ENCODE results near the gene MBNL2. TPM values are rescaled to one million over a fixed set of nuclear protein-coding genes. Genes with fewer than 3 reads are reported as not detected.

MBNL2 gene
- total and polyA plus RNA-seq, 10 of the 15 experiments (the other 5 are each of a cell fraction or from before 2014, with no cell fraction given) = 1.6 to 9.7 (median 6.7) TPM

DNA sequence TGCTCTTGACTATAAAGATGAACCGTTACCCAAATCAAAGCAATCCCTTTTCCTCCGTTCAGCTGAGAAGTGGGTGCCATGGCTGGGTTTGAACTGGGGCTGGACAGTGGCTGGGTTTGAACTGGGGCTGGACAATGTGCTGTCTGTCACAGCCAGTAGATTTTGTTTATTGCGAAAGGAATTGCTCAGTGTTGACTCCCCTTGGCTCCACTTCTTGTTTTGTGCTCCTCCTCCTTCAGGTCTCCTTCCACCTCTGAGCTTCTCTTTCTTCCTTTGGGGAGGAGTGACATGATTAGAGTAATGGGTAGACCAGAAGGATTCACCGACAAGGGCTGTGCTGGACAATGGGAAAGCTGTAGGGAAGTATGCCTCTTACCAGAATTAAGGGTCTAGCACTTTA is 19.4 kb upstream of the MBNL2 start:
- no peak overlapping the region for H3K27ac ChIP-seq (ENCODE audit: control insufficient read depth, insufficient read depth)
- RAD21 ChIA-PET (ENCODE audit: unreplicated experiment) = no interaction called here
- H4K20me1 ChIP-seq (ENCODE audit: control insufficient read depth, insufficient read depth) = no peaks in the 10 kb centered on the region
- TF ChIP-seq, protein P1, sequence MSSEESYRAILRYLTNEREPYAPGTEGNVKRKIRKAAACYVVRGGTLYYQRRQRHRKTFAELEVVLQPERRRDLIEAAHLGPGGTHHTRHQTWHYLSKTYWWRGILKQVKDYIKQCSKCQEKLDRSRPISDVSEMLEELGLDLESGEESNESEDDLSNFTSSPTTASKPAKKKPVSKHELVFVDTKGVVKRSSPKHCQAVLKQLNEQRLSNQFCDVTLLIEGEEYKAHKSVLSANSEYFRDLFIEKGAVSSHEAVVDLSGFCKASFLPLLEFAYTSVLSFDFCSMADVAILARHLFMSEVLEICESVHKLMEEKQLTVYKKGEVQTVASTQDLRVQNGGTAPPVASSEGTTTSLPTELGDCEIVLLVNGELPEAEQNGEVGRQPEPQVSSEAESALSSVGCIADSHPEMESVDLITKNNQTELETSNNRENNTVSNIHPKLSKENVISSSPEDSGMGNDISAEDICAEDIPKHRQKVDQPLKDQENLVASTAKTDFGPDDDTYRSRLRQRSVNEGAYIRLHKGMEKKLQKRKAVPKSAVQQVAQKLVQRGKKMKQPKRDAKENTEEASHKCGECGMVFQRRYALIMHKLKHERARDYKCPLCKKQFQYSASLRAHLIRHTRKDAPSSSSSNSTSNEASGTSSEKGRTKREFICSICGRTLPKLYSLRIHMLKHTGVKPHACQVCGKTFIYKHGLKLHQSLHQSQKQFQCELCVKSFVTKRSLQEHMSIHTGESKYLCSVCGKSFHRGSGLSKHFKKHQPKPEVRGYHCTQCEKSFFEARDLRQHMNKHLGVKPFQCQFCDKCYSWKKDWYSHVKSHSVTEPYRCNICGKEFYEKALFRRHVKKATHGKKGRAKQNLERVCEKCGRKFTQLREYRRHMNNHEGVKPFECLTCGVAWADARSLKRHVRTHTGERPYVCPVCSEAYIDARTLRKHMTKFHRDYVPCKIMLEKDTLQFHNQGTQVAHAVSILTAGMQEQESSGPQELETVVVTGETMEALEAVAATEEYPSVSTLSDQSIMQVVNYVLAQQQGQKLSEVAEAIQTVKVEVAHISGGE (CRISPR knock-in tag; IDR thresholded peaks at IDR 0.05) = no peak
- no peak for TF ChIP-seq ZBED1 (IDR thresholded peaks at IDR 0.05; ENCODE audit: borderline replicate concordance)
- TF ChIP-seq SKIL (IDR thresholded peaks at IDR 0.05; ENCODE audit: low read depth, poor library complexity, severe bottlenecking) = no peak
- TF ChIP-seq ZNF384 (IDR thresholded peaks at IDR 0.05; ENCODE audit: borderline replicate concordance, low read depth, low read length) = no peak
- no peak for TF ChIP-seq EED (IDR thresholded peaks at IDR 0.05; ENCODE audit: low read depth)
- TF ChIP-seq MYC (IDR thresholded peaks at IDR 0.05; ENCODE audit: insufficient read depth, insufficient read length, insufficient replicate concordance, low read length, severe bottlenecking) = no peak
- no peak for TF ChIP-seq SP1 (IDR thresholded peaks at IDR 0.05; ENCODE audit: low read depth, low read length)
- no peak for TF ChIP-seq USF1 (IDR thresholded peaks at IDR 0.05; ENCODE audit: borderline replicate concordance, extremely low read length, insufficient read depth, low read depth, low read length)
- no peak for TF ChIP-seq CHD2 (IDR thresholded peaks at IDR 0.05; ENCODE audit: borderline replicate concordance, low read depth, low read length)
- TF ChIP-seq SMC3 (IDR thresholded peaks at IDR 0.05; ENCODE audit: borderline replicate concordance, low read length) = no peak
- no peak for TF ChIP-seq PML (IDR thresholded peaks at IDR 0.05; ENCODE audit: low read length)
- TF ChIP-seq, protein P2, sequence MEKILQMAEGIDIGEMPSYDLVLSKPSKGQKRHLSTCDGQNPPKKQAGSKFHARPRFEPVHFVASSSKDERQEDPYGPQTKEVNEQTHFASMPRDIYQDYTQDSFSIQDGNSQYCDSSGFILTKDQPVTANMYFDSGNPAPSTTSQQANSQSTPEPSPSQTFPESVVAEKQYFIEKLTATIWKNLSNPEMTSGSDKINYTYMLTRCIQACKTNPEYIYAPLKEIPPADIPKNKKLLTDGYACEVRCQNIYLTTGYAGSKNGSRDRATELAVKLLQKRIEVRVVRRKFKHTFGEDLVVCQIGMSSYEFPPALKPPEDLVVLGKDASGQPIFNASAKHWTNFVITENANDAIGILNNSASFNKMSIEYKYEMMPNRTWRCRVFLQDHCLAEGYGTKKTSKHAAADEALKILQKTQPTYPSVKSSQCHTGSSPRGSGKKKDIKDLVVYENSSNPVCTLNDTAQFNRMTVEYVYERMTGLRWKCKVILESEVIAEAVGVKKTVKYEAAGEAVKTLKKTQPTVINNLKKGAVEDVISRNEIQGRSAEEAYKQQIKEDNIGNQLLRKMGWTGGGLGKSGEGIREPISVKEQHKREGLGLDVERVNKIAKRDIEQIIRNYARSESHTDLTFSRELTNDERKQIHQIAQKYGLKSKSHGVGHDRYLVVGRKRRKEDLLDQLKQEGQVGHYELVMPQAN (conservative IDR thresholded peaks at IDR 0.05) = no peak
- H3K79me2 ChIP-seq (ENCODE audit: control insufficient read depth, insufficient read depth, low read length) = no peaks in the 10 kb centered on the region
- POLR2A ChIA-PET = no interaction called here
- SMC1A ChIA-PET (ENCODE audit: uncharacterized antibody, unreplicated experiment) = no interaction called here
- H3K4me1 ChIP-seq (ENCODE audit: control insufficient read depth, insufficient read depth, low read length) = no peaks in the 10 kb centered on the region
- in situ Hi-C loops (cut with MboI) = no loop called here
- H3K9ac ChIP-seq (ENCODE audit: control insufficient read depth, insufficient read depth, low read length) = no peak overlapping the region
- DNase-seq (ENCODE audit: low read depth, low spot score) = no peak
- no peaks in the 10 kb centered on the region for H3K9me3 ChIP-seq (replicated peaks; ENCODE audit: control insufficient read depth, insufficient read depth, low read length)
- no TSS peak for BruUV-seq (replicated peaks)
- H3K4me3 ChIP-seq = no peak overlapping the region
- H2AFZ ChIP-seq (ENCODE audit: control insufficient read depth, low read depth, low read length) = no peak overlapping the region
- no peak for ATAC-seq
- no peak for FAIRE-seq
- CTCF ChIA-PET = no interaction called here
- 52% methylated on average over 4 of the region's 4 CpGs for WGBS (ENCODE audit: insufficient coverage, insufficient replicate concordance, low lambda C conversion rate, missing lambda C conversion rate)
- intact Hi-C loops (cut with micrococcal nuclease; ENCODE audit: unreplicated experiment) = no loop called here
- H3K36me3 ChIP-seq (ENCODE audit: control insufficient read depth in 2 of 2, insufficient read depth in 2 of 2, low read length in 1 of 2) = no peaks in the 10 kb centered on the region
- H3K27me3 ChIP-seq (replicated peaks in 1 of 2; ENCODE audit: control insufficient read depth in 2 of 2, insufficient read depth in 2 of 2, low read length in 1 of 2) = no peaks in the 10 kb centered on the region
- no peak overlapping the region for H3K4me2 ChIP-seq (ENCODE audit: control insufficient read depth, insufficient read depth)

Measured in GM12878 (cell line).